Right lobe of liver (tissue), 6 donors: ENCODE data around the gene NCOA6. TPM values are rescaled to one million over a fixed set of nuclear protein-coding genes. Genes with fewer than 3 reads are reported as not detected.

Source experiments
- ATAC-seq, 4 donors: fragments of 200-7000 bp; cut with Tn5 transposase; one replicate each; pipeline ENCODE4 v1.9.1; 2020; ENCODE audit warnings: mild to moderate bottlenecking in 4 of 4, moderate library complexity in 4 of 4
- DNase-seq, 3 donors: peaks; one replicate each; pipeline ENCODE4 v3.0.0-alpha.2; 2020
- H3K27ac ChIP-seq, 3 donors: fragments of 200-600 bp; one replicate each; pipeline ENCODE4 v1.8.0; 2022
- H3K27me3 ChIP-seq, 2 donors: fragments of 200-600 bp; one replicate each; pipeline ENCODE4 v1.8.0; 2022
- H3K36me3 ChIP-seq, 4 donors: fragments of 200-600 bp; sonication (generic) in 1 of 4; one replicate each; pipeline versions ENCODE4 v1.5.1 to v1.8.0; 2017 to 2022; ENCODE audit warnings: control low read depth in 1 of 4
- H3K4me1 ChIP-seq, 4 donors: fragments of 200-600 bp; sonication (generic) in 1 of 4; one replicate each; pipeline versions ENCODE4 v1.5.1 to v1.8.0; 2017 to 2022; ENCODE audit warnings: control low read depth in 1 of 4
- H3K4me3 ChIP-seq, 3 donors: fragments of 200-600 bp; one replicate each; pipeline ENCODE4 v1.8.0; 2022
- H3K9me3 ChIP-seq, 4 donors: fragments of 200-600 bp; sonication (generic) in 1 of 4; one replicate each; pipeline versions ENCODE4 v1.5.1 to v1.8.0; 2017 to 2022; ENCODE audit warnings: control low read depth in 1 of 4
- CTCF ChIP-seq, 4 donors: fragments of 200-600 bp in 3 of 4; fragments of 450-650 bp in 1 of 4; IDR thresholded peaks; one replicate each; pipeline versions ENCODE4 v1.5.1 to v1.8.0; 2016 to 2022; ENCODE audit warnings: antibody characterized with exemption in 4 of 4, mild to moderate bottlenecking in 2 of 4
- POLR2A ChIP-seq: fragments of 450-650 bp; IDR thresholded peaks from one replicate; pipeline ENCODE4 v1.6.1; 2017; ENCODE audit warnings: antibody characterized with exemption, mild to moderate bottlenecking
- WGBS: methylation state at CpG from one replicate; pipeline ENCODE4 v1.1.6; 2018; ENCODE audit warnings: low coverage, low lambda C conversion rate; ENCODE audit not compliant: insufficient coverage; ENCODE audit errors: missing lambda C conversion rate; 5-methylcytosine and 5-hydroxymethylcytosine counted together
- intact Hi-C, 2 donors: fragments of 100-400 bp; cut with DNase I; formaldehyde crosslinking; loops; one replicate each; pipeline versions ENCODE4 v1.11.2 to v1.14.1; 2022
- total RNA-seq, 6 experiments: library from RNA; depleted of rRNA in 2 of 6; stranded (reverse); fragments of >200 nt in 2 of 6; fragmentation: NEBNext Ultra II Directional in 3 of 6; extraction: Animal tissue kit (Norgen Biotek cat#: 25700) in 3 of 6; gene quantifications; one replicate each; pipeline versions ENCODE4 v1.1.0 to v1.2.4, GENCODE V29; 2016 to 2023
- donor health status: DM: no; HTN: yes; CAD: no.
- donor health status: DM: no; HTN: no; CAD: no.
- donor health status: DM: no; HTN: no; CAD: no.
- donor health status: DM: no; HTN: yes; CAD: no.
- donor health status: DM: no; HTN: yes; CAD: no.

The NCOA6 gene
- total RNA-seq, 6 experiments from 2014 or later, result 10.0 to 12.9 (median 11.1) TPM

DNA sequence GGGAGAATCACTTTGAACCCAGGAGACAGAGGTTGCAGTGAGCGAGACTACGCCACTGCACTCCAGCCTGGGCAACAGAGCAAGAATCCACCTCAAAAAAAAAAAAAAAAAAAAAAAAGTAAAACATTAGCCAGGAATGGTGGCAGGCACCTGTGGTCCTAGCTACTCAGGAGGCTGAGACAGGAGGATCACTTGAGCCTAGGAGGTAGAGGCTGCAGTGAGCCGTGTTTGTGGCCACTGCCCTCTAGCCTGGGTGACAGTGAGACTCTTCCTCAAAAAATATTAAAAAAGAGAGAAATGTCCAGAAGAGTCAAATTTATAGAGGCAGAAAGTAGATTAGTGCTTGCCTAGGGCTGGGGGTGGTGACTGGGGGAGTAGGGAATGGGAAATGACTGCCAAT is 141.8 kb downstream of the NCOA6 start:
- no peak for TF ChIP-seq POLR2A
- no peak for TF ChIP-seq CTCF (IDR thresholded peaks at IDR 0.05)
- Histone ChIP-seq H3K27ac (no peak overlapping the region), H3K4me3 (no peak overlapping the region), H3K27me3 (no peaks in the 10 kb centered on the region), H3K4me1 (no peaks in the 10 kb centered on the region), H3K9me3 (no peaks in the 10 kb centered on the region), H3K36me3 (no peaks in the 10 kb centered on the region)
- intact Hi-C loops, result no loop called here
- WGBS, result 61% methylated on average over 2 of the region's 3 CpGs
- DNase-seq, result no peak
- no peak for ATAC-seq

DNA sequence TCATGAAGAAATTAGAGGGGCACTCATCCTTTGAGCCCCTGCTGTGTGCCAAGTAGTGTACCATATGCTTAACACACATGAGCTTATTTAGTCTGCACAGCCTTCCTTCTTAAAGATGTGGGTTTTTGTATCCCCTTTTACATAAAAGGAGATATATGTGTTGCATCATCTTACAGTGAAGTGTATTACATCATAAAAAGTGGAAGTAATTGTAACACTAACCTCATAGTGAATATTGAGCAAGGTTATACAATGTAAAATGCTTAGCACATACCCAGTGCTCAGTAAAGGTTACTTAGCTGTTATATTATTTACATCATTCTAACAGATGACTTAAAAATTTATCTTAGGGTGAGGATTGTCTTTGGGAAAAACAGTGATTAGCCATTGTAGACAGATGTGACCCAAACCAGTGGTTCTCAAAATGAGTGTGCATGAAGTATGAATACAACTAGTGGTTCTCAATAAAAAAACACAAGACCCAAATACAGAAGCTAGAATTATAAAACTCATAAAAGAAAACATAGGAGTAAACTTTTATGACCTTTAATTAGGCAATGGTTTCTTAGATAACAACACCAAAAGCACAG is 144.8 kb downstream of the NCOA6 start:
- ATAC-seq, result no peak
- Histone ChIP-seq H3K4me1 (peaks cover 0 to 4% (median 0%) of the 10 kb centered on the region in 4 donors), H3K4me3 (no peak overlapping the region), H3K36me3 (no peaks in the 10 kb centered on the region), H3K27ac (no peak overlapping the region), H3K27me3 (no peaks in the 10 kb centered on the region), H3K9me3 (no peaks in the 10 kb centered on the region)
- TF ChIP-seq CTCF (IDR thresholded peaks at IDR 0.05) (no peak), POLR2A (no peak)
- DNase-seq, result no peak
- intact Hi-C loops, result no loop called here

GRCh38 chr20:34676642-34677373 is 148.6 kb downstream of the NCOA6 start, which contains the start of gene PIGU:
PIGU (minus strand) TSS chr20:34677092; CDS start chr20:34677085, 7 bp downstream.
- WGBS, result under 1% methylated on average over 41 of the region's 64 CpGs
- H3K4me3 ChIP-seq, result peak within 1 kb of the TSS; percentile 78 to 86 (median 84)
- peak within 1 kb of the TSS; percentile 52 to 68 (median 62) for H3K27ac ChIP-seq
- peak; percentile 19 to 52 (median 34) for TF ChIP-seq CTCF (IDR thresholded peaks at IDR 0.05)
- peak; percentile 57 for TF ChIP-seq POLR2A
- peaks cover 0 to 4% (median 0%) of the 10 kb centered on the region in 4 donors for H3K4me1 ChIP-seq
- H3K36me3 ChIP-seq, result no peaks in the 10 kb centered on the region
- DNase-seq (peak; percentile 97 to 98 (median 98)), ATAC-seq (peak; percentile 97 to 99 (median 98))
- H3K27me3 ChIP-seq, result no peaks in the 10 kb centered on the region
- intact Hi-C loops, result no loop called here
- H3K9me3 ChIP-seq, result no peaks in the 10 kb centered on the region

- no peak for ATAC-seq
- H3K27ac ChIP-seq, result peak overlapping the region; percentile 52 to 68 (median 62)
Observed at GRCh38 chr20:34675993-34676641, 149.3 kb downstream of the NCOA6 start.

More at GRCh38 chr20:34675993-34676641, 149.3 kb downstream of the NCOA6 start:
- WGBS, result 0% methylated on average over 14 of the region's 14 CpGs
- TF ChIP-seq POLR2A, result no peak
- TF ChIP-seq CTCF (IDR thresholded peaks at IDR 0.05), result no peak
- no peak for DNase-seq
- Histone ChIP-seq H3K36me3 (no peaks in the 10 kb centered on the region), H3K4me3 (peak overlapping the region; percentile 78 to 86 (median 84)), H3K4me1 (peaks cover 0 to 4% (median 0%) of the 10 kb centered on the region in 4 donors), H3K9me3 (no peaks in the 10 kb centered on the region), H3K27me3 (no peaks in the 10 kb centered on the region)
- intact Hi-C loops, result no loop called here
